ENCODE measurements around the gene ZNF512.
"Not testable (repeated sequence)": the region's sequence is repeated elsewhere in the genome, so short reads cannot be mapped to it uniquely, and the experiment has no call there.

Gene ZNF512

DNA sequence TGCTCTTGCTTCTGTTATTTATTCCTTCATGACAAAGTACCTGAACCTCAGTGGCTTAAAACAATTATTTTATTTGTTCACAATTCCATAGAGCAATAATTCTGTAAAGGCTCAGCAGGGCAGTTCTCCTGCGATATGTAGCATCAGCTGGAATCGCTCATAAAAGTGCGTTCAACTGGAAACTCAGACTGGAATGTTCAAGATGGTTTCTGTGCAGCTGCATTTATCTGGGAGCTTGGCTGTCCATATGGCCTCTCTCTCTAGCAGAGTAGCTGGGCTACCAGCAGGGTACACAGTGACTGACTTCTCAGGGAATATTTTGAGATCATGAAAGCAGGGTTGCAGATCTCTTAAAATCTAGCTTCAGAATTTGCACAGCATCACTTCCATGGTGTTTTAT lies 32.5 kb downstream of the ZNF512 start:
- TF ChIP-seq, protein P1, sequence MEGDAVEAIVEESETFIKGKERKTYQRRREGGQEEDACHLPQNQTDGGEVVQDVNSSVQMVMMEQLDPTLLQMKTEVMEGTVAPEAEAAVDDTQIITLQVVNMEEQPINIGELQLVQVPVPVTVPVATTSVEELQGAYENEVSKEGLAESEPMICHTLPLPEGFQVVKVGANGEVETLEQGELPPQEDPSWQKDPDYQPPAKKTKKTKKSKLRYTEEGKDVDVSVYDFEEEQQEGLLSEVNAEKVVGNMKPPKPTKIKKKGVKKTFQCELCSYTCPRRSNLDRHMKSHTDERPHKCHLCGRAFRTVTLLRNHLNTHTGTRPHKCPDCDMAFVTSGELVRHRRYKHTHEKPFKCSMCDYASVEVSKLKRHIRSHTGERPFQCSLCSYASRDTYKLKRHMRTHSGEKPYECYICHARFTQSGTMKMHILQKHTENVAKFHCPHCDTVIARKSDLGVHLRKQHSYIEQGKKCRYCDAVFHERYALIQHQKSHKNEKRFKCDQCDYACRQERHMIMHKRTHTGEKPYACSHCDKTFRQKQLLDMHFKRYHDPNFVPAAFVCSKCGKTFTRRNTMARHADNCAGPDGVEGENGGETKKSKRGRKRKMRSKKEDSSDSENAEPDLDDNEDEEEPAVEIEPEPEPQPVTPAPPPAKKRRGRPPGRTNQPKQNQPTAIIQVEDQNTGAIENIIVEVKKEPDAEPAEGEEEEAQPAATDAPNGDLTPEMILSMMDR (IDR thresholded peaks at IDR 0.05; ENCODE audit: control extremely low read depth, extremely low read depth, low read depth, missing control alignments): no peak
- no peak for DNase-seq (ENCODE audit: extremely low spot score)
- POLR2A ChIA-PET: no interaction called here
- CTCF ChIA-PET: interaction anchor here (1.0 kb wide), 1 partner anchor 11 kb away, joined by 3 read pairs; no protein-coding TSS in a partner anchor

DNA sequence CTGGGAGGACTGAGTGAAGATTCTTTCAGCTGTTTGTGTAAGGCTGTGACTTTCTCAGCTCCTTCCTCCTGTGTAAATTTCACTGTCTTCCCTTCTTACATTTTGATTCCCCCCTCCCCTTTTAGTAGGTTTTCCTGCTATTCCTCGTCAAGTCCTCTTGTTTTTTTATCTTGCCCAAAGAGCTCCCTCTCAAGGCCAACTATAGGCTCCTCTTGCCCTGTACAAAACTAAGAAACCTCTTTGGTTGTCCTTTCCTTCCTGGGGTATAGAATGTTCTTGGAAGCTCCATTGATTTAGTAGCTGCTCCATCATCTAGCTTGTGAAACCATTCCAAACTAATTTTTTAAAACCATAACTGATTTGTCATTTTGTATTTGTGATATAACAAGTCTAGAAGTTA lies 38.7 kb downstream of the ZNF512 start:
- TF ChIP-seq, protein P1 (IDR thresholded peaks at IDR 0.05; ENCODE audit: control extremely low read depth, extremely low read depth, low read depth, missing control alignments): no peak
- no peak for DNase-seq (ENCODE audit: extremely low spot score)
- ChIA-PET POLR2A (no interaction called here), CTCF (interaction anchor here (1.5 to 2.7 kb wide), 3 partner anchors 8 to 62 kb away, joined by 3 to 10 read pairs (median 5); no protein-coding TSS in a partner anchor)

DNA sequence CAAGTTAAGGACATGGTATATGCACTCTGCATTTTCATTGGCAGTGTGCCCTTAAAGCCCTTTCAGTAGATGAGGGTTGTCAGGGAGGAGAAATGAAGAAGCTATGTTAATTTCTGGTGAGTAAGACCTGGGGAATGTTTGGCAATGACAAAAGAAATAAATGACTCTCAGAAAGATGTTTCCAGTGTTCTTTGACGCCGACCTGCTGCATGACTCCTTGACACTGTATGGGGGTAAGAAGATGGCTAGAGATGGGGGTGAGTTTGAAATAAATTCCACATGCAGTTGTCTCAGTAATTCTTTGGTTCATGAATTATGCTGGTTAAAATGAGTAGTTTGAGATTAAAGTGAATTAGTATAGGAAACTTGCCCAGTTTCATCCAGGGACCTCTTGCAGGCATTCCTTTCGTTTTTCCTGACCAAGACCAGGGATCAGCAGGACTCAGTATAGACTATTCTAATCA lies 40.1 kb downstream of the ZNF512 start:
- ChIA-PET CTCF (interaction anchor here (0.9 to 2.7 kb wide), 3 partner anchors 9 to 61 kb away, joined by 3 to 10 read pairs (median 5); no protein-coding TSS in a partner anchor), POLR2A (no interaction called here)
- TF ChIP-seq, protein P1 (IDR thresholded peaks at IDR 0.05; ENCODE audit: control extremely low read depth, extremely low read depth, low read depth, missing control alignments): no peak
- no peak for DNase-seq (ENCODE audit: extremely low spot score)

DNA sequence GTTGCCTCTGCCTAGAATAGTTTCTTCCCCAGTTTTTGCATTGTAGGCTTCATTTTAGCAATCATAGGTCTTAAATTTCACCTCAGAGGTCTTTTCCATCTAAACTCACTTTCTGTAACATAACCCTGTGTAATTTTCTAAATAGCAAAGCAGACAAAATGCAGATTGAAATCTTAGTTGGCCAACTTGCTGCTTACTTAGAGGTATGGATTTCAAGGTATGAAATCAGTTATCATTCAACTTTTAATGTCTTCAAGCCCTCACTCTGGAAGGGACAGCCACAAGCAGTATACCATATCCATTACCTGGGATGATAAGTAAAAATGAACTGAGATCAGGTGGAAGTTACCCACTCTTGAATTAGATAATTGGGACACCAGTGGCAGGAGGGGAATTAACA lies 42.1 kb downstream of the ZNF512 start:
- ChIA-PET CTCF (interaction anchor here (0.8 to 2.1 kb wide), 2 partner anchors 23 to 58 kb away, joined by 3 to 4 read pairs; no protein-coding TSS in a partner anchor), POLR2A (no interaction called here)
- TF ChIP-seq, protein P1 (IDR thresholded peaks at IDR 0.05; ENCODE audit: control extremely low read depth, extremely low read depth, low read depth, missing control alignments): no peak
- DNase-seq (ENCODE audit: extremely low spot score): no peak

DNA sequence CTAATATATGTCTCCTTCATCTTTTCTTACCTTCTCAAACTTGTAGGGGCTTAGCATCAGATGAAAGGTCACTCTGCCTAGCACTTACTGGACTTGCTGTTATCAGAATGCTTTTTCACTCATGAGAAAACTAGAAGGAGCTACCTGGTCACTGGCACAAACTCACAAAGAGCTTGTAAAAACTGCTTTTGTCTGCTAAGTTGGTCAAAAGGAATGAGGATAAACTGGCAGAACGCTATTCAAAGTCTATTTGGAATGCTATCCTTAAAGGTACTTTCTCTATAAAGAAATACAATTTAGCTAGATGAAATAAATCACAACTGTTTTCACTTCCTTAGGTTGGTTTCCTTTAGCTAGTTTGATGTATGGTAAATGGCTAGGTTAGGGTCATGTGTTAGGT lies 43.5 kb downstream of the ZNF512 start:
- POLR2A ChIA-PET; DNase-seq (ENCODE audit: extremely low spot score): not testable (repeated sequence)
- CTCF ChIA-PET: interaction anchor here (0.7 to 2.1 kb wide), 2 partner anchors 11 to 57 kb away, joined by 3 to 4 read pairs; no protein-coding TSS in a partner anchor

DNA sequence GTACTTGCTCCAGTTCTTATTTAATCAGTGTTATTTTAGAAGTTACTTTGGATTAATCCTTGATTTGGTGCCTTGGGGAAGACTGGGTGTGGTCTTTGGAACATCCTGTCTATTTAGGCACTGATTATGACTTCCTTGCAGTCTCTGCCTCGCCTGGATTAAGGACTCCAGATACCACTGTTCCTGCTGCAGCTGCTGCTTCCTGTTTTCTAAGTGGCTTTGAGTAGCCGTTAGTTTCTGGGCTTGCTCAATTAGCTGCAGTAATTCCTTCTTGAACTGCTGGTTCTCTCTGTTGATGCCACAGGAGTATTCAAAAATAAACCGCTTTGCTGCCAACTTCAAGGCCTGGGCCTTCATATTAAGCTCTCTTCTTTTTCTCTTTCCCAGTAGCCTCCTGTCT lies 44.1 kb downstream of the ZNF512 start:
- DNase-seq (ENCODE audit: extremely low spot score); POLR2A ChIA-PET: not testable (repeated sequence)
- CTCF ChIA-PET: interaction anchor here (0.7 to 2.1 kb wide), 2 partner anchors 12 to 56 kb away, joined by 3 to 4 read pairs; no protein-coding TSS in a partner anchor

DNA sequence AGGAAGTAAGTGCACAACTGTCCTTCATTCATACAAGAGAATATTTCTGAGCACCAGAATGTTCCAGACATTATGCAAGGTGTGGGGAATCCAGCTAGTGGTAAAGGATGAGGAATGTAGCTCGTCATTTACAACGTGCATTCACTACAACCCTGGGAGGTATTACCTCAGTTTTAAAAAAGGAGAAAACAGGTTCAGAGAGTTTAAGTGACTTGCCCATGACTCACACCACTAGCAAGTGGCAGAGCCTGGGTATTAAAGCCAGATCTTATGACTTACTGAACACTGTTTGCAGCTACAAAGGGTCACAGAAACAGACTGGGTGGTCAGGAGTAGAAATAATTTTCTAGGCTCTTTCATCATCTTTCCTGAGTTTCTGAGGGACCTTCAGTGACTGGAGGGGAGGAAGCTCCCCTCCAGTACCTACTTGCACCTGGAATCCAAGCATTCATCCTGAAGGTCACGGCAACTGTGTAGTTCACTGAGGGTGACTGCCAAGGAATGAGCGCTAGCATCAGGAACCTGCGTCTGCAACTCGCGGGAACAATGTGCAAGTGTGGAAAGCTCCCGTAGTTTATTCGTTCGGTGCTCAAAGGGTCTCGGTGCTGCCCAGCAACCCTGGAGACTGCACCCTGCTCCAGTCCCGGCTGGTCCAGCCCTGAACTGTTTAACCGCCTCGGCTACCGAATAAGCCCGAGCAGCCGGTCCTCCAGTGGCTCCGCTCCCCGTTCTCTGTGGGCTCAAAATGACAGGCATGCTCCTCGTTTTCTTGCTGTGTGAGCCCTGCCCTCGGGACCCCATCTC lies 45.3 kb downstream of the ZNF512 start:
- TF ChIP-seq, protein P1 (IDR thresholded peaks at IDR 0.05; ENCODE audit: control extremely low read depth, extremely low read depth, low read depth, missing control alignments): no peak
- ChIA-PET POLR2A (interaction anchor here (1.0 kb wide), 2 partner anchors 22 to 219 kb away, joined by 3 to 6 read pairs; partner anchors contain the start of gene PPM1G), CTCF (interaction anchor here (0.6 to 2.9 kb wide), 4 partner anchors 12 to 258 kb away, joined by 3 to 18 read pairs (median 4); partner anchors contain the start of gene EIF2B4)
- DNase-seq (ENCODE audit: extremely low spot score): no peak

Data from GM10248 (cell line).